Measurements from ENCODE around the gene NSMCE1. TPM values are rescaled to one million over a fixed set of nuclear protein-coding genes. Genes with fewer than 3 reads are reported as not detected.

NSMCE1 gene
- polyA plus RNA-seq, 10 donors: 43.1 to 64.7 (median 44.5) TPM

DNA sequence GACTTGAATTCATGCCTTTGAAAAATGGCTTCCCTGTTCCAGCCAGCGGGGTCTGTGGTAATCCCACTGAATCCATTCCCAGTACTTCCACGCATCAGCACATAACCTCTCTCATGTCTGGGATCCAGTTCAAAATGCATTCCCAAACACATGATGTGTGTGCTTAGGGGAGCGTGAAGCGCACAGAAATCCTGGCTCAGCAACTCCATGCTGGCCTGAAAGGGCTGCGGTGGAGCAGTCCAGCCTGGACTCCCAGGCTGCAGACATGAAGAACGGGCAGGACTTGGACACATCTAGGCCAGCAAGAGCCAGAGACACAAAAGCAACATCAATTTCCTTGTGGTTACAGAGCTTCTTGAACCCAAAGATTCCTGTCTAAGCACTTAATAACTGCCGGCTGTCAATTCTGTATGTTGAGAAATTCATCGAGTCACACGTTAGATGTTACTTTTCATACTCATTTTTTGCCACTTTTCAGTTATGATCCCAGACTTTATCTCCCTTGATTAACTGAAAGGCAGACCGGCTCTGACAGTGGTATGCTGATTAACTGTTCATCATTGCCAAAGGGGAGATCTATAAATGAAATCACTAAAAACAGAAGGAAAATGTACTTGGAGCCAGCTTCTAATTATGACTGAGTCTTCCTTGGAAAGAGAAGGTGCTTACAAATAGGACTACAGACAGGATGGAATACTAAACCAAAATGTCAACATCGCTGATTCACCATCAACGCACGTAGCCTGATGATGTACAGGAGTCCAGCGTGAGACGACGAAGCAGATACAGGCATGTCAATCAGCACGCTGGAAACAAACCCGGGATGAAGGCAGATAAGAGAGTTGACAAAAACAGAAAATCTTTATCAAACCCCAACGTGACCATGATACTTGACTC lies 23.0 kb downstream of the NSMCE1 start:
- peak; percentile 89 to 96 (median 94) for DNase-seq

DNA sequence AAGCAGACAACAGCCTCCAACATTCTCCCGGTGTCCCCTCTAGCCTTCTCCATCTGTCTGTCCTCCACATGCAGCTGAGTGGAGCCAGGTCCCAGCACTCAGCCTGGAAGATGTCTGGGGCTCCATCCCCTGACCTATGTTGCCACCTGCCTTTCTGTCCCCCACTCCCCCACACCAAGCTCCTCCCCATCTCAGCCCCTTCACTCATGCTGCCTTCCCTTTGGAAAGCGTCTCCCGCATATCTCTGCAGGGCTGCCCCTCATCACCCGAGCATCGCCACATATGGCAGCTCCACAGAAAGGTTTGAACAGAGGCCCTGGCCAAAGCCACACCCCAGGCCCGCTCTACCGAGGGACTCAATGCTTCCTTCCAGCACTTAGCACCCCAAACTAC lies 24.2 kb downstream of the NSMCE1 start:
- no peak for DNase-seq

DNA sequence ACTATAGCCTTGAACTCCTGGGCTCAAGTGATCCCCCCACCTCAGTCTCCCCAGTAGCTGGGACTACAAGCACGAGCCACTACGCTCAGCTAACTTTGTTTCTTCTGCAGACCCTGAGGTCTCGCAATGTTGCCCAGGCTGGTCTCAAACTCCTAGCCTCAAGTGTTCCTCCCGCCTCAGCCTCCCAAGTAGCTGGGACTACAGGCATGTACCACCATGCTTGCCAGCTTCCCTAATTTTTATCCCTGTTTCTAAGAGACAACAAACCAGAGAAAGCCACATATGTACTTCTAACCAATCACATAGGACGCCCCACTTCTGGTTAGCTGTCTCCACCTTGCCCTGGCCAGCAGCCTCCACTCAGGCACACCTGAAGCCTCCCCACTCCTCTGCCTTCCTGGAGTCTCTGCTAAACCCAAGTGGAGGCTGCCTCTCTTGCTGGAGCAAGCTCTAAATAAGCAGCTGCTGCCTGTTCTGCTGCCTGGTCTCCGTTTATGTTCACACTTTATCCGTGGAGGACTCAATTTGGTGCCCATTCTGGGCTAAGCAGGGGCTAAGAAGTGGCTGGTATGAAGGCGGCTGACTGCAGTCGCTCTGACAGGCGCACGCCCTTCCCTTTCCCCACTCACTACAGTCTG lies 24.7 kb downstream of the NSMCE1 start:
- no peak for DNase-seq

DNA sequence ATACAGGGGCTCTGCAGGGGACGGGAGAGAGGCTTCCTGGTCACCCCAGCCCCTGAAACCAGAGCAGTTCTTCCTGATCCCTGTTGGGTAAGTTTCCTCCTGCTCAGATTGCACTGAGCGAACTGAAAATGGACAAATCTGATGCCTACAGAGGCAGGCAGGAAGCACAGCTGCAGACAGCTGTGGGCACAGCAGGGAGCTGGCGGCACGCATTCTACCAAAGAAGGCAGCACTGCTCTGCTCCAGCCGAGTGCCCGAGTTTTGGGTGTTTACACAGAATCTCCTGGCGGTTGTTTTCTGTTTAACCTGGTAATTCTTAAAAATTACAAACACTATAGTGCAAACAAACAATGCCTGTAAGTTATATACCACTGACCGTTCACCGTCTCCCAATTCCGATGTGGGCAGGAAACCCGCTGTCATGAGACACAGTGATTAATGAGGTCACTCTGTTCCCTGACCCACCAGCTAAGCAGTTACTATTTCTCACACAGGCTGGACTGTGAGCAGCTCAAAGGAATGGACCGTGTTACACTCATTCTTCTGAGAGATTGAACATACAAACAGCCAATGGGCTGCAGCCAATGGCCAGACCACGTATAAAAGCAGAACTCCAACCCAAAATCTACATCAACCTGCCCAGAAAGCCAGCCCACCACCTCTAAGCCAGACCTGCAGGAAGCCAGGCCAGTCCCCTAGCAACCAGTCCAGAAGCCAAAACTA lies 25.5 kb downstream of the NSMCE1 start:
- peak; percentile 43 to 76 (median 60) for DNase-seq

DNA sequence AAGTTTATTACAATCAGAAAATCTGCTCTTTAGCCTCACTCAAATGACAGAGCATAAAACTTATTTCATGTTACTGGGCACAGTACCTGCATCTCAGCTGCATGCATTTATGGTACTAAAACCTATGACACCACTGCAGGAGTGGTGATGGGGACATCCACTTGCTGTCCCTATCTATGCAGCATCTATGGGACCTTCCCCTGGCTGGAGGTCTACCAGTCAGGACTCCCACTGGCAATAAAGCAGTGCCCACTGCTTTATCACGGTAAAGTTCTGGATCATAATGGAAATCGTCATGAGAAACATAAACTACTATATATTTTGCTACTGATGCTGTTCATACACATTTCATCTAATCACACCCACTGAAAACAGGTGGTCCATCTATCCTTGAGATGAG lies 26.2 kb downstream of the NSMCE1 start:
- DNase-seq: no peak

DNA sequence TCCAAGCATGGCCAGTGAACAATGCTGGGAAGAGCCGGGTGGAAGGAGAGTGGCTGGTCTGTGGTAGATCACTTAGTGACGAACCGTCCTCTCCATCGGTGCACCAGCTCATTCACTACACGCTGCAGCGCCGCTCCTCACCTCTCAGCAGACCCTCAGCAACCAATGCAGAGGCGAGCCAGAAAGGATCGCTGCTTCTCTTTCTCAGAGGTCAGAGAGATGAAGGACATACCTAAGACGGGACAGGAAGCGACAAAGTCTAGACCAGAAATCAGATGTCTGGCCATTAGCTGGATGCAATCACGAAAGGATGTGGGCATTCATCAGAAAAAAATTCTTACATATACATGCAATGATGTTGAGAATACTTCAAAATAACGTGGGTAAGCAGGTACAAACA lies 26.9 kb downstream of the NSMCE1 start:
- DNase-seq: no peak

DNA sequence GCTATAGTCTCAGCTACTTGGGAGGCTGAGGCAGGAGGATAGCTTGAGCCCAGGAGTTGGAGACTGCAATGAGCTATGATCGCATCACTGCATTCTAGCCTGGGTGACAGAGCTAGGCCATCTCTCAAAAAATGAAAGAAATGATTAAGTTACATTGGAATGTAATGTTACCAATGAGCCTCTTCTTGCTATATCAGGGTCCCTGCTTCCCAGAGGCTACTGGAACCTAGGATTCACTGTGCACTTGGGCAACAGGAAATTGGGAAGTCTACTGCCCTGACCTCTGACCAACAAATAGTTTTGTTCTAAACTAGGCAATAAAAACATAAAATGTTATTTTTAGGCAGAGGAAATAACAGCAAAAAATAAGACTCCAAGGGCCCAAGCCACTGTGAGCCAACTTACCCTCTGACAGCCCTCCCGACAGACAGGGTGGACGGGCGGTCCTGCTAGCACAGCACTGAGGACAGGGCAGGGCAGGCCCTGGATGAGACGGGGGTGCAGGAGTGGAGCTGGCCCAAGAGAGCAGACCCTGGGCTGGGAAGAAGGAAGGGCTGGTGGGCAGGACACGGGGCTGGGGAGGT lies 27.5 kb downstream of the NSMCE1 start:
- no peak for DNase-seq

DNA sequence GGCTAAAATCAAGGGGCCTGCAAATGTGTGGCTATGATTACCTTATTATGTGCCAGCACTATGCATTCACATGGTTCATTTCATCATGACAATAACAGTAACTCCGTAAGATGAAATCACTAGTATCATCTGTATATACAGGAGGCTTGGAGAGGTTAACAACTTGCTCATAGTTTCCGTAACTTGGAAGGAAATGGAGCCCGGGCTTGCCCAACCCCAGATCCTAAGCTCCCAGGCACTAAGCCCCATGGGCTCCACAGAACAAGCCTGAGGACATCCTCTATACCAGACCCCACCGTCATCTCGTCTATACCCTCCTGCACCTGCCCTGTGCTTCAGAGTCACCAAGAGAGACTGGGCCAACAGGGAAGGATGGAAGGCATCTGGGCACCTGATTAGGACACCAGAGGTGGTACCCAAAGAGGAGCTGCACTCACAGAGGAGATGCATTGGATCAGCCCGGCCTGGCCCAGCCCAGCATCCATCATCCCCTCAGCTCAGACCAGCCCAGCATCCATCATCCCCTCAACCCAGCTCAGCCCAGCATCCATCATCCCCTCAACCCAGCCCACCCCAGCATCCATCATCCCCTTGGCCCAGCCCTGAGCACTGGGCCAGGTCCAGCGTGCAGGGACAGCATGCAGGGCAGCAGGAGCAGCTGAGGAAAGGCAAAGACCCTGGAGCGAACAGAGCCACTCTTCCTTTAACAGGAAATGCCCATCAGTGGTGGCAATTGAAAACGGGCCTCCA lies 28.5 kb downstream of the NSMCE1 start:
- no peak for DNase-seq

DNA sequence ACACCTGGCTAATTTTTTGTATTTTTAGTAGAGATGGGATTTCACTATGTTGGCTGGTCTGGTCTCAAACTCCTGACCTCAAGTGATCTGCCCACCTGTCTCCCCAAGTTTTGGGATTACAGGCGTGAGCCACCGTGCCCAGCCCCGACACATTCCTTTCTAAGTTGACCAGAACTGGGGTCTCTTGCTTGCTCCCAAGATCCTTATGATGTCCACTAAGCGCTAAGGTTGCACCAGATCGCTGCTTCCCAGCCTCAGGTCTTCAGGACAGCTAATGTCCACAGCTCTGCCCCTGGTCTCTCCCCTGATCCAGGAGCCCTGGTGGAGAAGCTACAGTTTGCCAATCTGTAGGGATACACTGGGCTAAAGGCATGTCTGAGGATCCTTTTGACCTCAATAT lies 29.5 kb downstream of the NSMCE1 start:
- no peak for DNase-seq

DNA sequence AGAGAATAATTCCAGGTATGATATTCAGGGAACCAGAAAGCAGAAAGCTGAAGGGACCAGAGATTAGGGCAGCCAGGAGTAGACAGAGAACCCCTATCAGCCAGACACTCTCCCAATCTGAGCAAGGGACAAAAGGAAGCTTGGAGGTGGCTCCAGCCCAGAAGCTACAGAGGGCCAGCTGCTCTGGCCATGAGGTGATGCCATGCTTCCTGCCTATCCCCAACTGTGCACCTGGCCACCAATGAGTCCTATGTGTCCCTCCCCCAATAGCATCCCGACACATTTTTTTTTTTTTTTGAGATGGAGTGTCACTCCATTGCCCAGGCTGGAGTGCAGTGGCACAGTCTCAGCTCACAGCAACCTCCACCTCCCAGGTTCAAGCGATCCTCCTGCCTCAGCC lies 30.0 kb downstream of the NSMCE1 start:
- DNase-seq: no peak

DNA sequence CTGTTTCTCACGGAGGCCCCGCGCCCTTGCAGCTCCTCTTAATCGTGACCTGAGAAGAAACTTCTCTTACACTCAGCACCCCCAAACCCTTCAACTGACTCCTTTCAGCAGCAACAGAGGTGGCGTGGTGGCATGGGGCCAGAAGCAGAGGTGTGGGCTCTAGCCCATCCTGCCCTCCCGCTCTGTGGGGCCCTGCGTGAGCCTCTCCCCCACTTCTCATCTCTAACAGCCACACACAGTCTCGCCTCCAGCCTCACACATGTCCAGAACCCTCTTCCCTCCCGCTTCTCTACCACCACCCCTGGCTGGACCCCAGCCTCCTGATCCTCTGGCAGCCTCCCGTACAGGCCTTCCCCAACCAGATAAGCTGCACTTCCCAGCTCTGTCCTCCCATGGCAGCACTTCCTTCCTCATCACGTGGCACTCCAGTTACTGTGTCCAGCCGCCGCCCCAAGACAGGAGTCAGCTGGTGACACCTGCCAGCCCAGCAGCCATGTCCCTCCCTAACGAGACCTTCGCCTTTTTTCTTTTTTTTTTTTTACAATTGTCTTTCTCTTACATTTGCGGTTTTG lies 30.5 kb downstream of the NSMCE1 start:
- DNase-seq: no peak

DNA sequence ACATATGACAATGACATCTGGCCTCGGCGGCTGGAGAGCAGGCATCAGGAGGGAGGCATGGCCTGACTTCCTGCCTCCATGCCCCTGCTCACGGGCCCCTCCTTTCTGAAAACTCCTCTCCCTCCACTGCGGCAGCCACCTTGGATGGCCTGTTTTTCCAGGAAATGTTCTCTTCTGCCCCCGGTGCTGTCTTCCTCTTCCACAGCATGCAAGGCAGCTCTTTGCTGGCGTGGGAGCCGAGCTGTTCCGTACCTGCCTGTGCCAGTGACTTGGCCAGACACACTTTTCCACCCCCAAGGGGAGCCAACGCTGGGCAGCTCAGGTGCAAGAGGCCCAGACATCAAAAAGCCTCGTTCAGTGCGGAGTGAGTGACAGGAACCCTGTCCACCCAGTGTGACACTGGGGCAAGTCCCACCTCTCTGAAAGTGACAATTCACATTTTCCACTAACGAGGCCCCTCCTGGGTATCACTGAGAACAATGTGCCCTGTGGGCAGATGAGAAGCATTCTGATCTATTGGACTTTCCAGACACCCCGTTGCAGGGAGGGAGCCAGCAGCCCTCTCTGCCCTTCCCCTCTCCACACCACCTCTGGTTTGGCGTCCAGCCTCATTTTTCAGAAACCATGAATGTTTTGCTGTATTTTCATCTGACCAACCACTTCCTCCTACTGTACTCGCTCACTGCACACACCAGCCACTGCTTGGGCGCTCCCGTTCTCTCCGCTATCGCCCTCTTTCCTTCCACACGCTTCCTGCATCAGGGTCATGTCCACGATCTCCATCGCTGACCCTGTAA lies 31.2 kb downstream of the NSMCE1 start:
- DNase-seq: no peak

DNA sequence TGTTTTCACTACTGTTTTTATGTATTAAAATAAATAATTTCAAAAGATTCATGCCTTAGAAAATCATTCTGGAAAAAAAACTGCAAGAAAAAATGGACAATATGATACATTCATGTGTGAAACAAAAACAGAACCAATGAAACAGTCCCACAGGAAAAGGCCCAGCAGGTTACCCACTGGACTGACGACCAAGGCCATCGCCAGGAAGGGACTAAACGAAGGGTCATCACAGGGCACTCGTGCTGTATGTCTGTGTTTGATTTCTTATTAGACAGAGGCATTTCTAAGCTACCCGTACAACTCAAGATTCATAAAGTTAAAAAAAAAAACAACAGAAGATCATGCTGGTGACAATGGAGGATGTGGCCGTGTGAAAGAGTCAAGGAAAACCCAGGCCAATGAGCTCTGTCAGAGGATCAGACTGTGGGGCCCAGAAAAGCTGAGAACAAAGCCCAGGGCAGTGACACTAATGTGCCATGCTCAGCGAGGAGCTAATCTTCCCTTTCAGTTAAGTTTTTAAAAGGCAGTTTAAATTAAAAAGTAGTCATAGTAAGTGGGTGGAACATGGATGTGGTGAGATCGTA lies 31.8 kb downstream of the NSMCE1 start:
- no peak for DNase-seq

DNA sequence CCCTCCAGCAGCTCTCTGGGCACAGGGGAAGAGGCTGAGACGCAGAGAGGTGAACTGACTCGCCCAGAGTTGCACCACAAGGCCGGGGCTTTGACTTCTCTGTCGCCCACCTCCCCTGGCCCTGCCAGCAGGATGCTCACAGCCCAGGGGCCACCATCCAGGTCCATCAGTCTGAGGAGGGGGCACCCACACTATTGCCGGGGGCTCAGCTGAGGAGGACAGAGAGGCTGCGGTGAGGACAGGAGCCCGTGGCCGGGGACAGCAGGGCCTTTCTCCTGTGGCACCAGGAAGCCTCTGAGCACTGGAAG lies 32.7 kb downstream of the NSMCE1 start:
- DNase-seq: no peak

DNA sequence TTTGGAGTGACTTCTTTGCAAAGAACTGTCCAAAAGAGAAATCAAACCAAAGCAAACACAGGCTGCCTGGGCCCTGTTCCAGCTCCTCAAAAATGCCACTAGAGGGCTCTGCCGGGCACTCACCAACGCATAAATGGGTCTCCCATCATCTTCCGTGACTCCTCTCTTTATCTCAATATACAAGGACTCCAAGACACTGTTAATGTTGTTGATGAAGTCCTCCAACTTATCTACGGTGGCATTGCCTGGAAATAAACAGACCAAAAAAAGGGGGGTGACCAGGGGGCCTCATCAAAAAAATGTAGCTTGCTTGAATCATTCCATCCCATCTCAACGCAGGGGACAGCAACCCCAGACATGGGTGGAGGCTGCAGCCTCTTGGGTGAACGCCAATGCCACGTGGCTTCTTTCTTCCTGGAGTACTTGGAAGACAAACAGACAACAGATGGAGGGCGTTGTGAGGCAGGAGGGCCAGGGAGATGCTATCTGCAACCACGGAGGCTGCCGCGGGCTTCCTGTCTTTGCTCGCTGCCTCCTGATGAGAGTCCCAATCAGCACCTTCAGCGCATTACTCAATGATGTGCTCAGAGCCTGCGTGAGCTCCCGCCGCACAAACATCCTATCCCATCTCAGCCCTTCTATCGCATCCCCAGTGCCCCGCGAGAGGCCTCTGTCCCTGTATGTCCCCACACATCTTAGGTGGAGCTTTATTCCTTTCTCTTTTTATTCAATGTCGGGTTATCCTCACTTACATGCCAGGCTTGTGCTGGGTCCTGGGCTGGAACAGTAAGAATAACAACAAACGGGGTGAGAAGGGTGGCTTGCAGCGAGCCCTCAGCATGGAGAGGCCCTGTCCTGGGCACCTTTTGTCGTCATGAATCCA lies 33.3 kb downstream of the NSMCE1 start:
- DNase-seq: peak; percentile 82 to 91 (median 84)

DNA sequence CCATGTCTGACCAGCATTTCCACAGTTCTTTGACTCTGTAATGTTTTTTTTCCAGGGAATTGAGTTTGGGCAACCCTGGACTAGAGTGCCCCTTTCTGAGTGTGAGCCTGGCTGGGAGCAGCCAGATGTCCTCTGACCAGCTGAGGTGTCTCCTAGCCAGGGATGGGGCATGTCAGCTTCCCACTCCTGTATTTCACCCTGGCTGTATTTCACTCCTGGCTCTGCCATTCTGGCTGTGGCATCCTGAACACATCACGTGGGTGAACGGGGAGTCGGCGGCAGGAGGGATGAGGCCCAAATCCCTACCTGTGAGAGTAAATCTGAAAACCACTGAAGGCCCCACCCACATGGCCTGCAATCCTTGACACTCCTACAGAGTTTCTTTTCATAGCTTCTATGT lies 34.0 kb downstream of the NSMCE1 start:
- no peak for DNase-seq

DNA sequence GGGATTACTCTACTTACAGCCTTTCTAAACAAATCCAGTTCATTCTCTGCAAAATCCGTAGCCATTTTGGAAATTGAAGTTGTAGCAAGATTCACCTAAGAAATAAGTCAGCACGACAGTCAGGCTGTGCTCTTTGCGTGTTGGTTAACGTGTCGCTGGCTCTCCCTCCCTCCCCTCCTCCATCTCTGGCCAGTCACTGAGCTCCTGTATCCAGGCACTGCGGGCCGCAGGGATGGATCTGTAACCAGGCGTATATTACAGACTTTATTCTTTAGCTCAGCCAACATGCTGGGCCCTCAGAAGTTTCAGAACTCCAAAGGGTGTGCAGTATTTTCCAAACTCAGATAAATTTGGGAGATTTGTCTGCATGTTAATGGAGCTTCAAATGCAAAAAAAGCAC lies 34.4 kb downstream of the NSMCE1 start:
- DNase-seq: no peak

DNA sequence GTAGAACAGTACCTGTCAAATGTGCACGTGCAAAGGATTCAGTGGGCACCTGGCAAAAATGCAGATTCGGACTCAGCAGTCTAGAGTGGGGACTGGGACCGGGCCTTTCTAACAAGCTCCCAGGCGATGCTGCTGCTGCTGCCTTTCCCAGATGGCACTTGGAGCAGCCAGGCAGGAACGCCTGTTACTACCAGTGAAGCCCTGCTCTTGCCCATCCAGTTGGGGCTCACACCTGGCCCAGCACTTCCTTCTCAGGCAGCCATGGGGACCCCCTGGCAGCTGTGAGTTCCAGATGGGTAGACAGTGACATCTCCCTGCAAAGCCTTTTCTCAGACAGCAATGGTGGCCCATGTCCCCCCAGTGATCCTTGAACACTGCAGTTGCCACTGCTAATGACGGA lies 34.8 kb downstream of the NSMCE1 start:
- DNase-seq: no peak

Measured in muscle of back (tissue), 11 donors.